GM19455 (cell line): ENCODE data around the gene SNX21.
"Not testable (repeated sequence)": the region's sequence is repeated elsewhere in the genome, so short reads cannot be mapped to it uniquely, and the experiment has no call there.

Experiments
- ATAC-seq: cut with Tn5 transposase; IDR thresholded peaks from one replicate; pipeline ENCODE4 v1.9.1; 2021; ENCODE audit not compliant: unreplicated experiment

Gene SNX21

GRCh38 chr20:45848969-45849582 lies 15.5 kb downstream of the SNX21 start:
- ATAC-seq, result no peak

- ATAC-seq, result no peak
These were observed 16.6 kb downstream of the SNX21 start for GRCh38 chr20:45850238-45850637.

- ATAC-seq, result no peak
These were observed 17.3 kb downstream of the SNX21 start for GRCh38 chr20:45850926-45851325.

- no peak for ATAC-seq
These were observed 17.9 kb downstream of the SNX21 start for GRCh38 chr20:45851501-45851900.

GRCh38 chr20:45852326-45852725 lies 18.7 kb downstream of the SNX21 start:
- ATAC-seq, result no peak

GRCh38 chr20:45853484-45853883 lies 19.9 kb downstream of the SNX21 start:
- ATAC-seq, result no peak

GRCh38 chr20:45857114-45857881 lies 23.7 kb downstream of the SNX21 start, which contains the start of the genes ACOT8 and ZSWIM3:
Gene ACOT8, minus strand, starts transcription at chr20:45857392. Its CDS starts 77 bp downstream, at chr20:45857315.
Gene ZSWIM3, plus strand, starts transcription at chr20:45857614. Its CDS starts 212 bp downstream, at chr20:45857826.
- peak; percentile 95 for ATAC-seq

- peak; percentile 31 for ATAC-seq
These were observed 24.2 kb downstream of the SNX21 start for GRCh38 chr20:45857882-45858216.

- ATAC-seq, result no peak
These were observed 26.3 kb downstream of the SNX21 start for GRCh38 chr20:45859916-45860315.

GRCh38 chr20:45860560-45861220 lies 27.1 kb downstream of the SNX21 start:
- no peak for ATAC-seq

- ATAC-seq, result no peak
These were observed 27.8 kb downstream of the SNX21 start for GRCh38 chr20:45861221-45862075.

- ATAC-seq, result no peak
These were observed 30.2 kb downstream of the SNX21 start for GRCh38 chr20:45863543-45864470.

- no peak for ATAC-seq
These were observed 32.9 kb downstream of the SNX21 start for GRCh38 chr20:45866454-45866853.

GRCh38 chr20:45867136-45867818 lies 33.7 kb downstream of the SNX21 start:
- no peak for ATAC-seq

- ATAC-seq, result no peak
These were observed 34.2 kb downstream of the SNX21 start for GRCh38 chr20:45867819-45868176.

GRCh38 chr20:45872626-45873025 lies 39.0 kb downstream of the SNX21 start:
- ATAC-seq, result no peak

GRCh38 chr20:45873409-45874103 lies 40.0 kb downstream of the SNX21 start:
- no peak for ATAC-seq

- ATAC-seq, result not testable (repeated sequence)
These were observed 40.5 kb downstream of the SNX21 start for GRCh38 chr20:45874104-45874481.

GRCh38 chr20:45874576-45874975 lies 41.0 kb downstream of the SNX21 start:
- no peak for ATAC-seq
